Hepatic stellate cell (primary cell): ENCODE results near the gene SOX6.

Source experiments
- DNase-seq: peaks from one replicate; pipeline ENCODE4 v3.0.0; 2011; ENCODE audit warnings: low spot score

Gene SOX6

GRCh38 chr11:16317712-16318111 lies 38.6 kb downstream of the SOX6 start:
- DNase-seq = no peak

- DNase-seq = no peak
Observed at GRCh38 chr11:16313846-16314245, 42.5 kb downstream of the SOX6 start.

GRCh38 chr11:16312233-16312765 lies 44.0 kb downstream of the SOX6 start:
- no peak for DNase-seq

GRCh38 chr11:16311831-16312230 lies 44.5 kb downstream of the SOX6 start:
- DNase-seq = no peak

GRCh38 chr11:16310943-16311342 lies 45.4 kb downstream of the SOX6 start:
- DNase-seq = no peak

GRCh38 chr11:16309226-16309625 lies 47.1 kb downstream of the SOX6 start:
- DNase-seq = no peak

- no peak for DNase-seq
Observed at GRCh38 chr11:16301462-16301861, 54.9 kb downstream of the SOX6 start.

- DNase-seq = no peak
Observed at GRCh38 chr11:16299884-16300782, 56.2 kb downstream of the SOX6 start.

- DNase-seq = no peak
Observed at GRCh38 chr11:16299390-16299789, 57.0 kb downstream of the SOX6 start.

GRCh38 chr11:16297332-16297731 lies 59.0 kb downstream of the SOX6 start:
- DNase-seq = no peak

- no peak for DNase-seq
Observed at GRCh38 chr11:16296273-16296672, 60.1 kb downstream of the SOX6 start.

- no peak for DNase-seq
Observed at GRCh38 chr11:16295592-16295991, 60.8 kb downstream of the SOX6 start.

- DNase-seq = no peak
Observed at GRCh38 chr11:16293204-16293681, 63.1 kb downstream of the SOX6 start.

GRCh38 chr11:16292167-16292859 lies 64.0 kb downstream of the SOX6 start:
- no peak for DNase-seq

- DNase-seq = no peak
Observed at GRCh38 chr11:16291729-16292128, 64.6 kb downstream of the SOX6 start.

- DNase-seq = no peak
Observed at GRCh38 chr11:16289541-16289940, 66.8 kb downstream of the SOX6 start.

GRCh38 chr11:16287630-16288280 lies 68.6 kb downstream of the SOX6 start:
- no peak for DNase-seq

- DNase-seq = no peak
Observed at GRCh38 chr11:16286095-16286494, 70.3 kb downstream of the SOX6 start.

- DNase-seq = no peak
Observed at GRCh38 chr11:16280256-16280682, 76.1 kb downstream of the SOX6 start.

GRCh38 chr11:16279524-16279923 lies 76.8 kb downstream of the SOX6 start:
- DNase-seq = no peak

GRCh38 chr11:16278979-16279378 lies 77.4 kb downstream of the SOX6 start:
- no peak for DNase-seq

GRCh38 chr11:16278273-16278672 lies 78.1 kb downstream of the SOX6 start:
- DNase-seq = no peak
